ENCODE results near the gene MCF2L.

The MCF2L gene

DNA sequence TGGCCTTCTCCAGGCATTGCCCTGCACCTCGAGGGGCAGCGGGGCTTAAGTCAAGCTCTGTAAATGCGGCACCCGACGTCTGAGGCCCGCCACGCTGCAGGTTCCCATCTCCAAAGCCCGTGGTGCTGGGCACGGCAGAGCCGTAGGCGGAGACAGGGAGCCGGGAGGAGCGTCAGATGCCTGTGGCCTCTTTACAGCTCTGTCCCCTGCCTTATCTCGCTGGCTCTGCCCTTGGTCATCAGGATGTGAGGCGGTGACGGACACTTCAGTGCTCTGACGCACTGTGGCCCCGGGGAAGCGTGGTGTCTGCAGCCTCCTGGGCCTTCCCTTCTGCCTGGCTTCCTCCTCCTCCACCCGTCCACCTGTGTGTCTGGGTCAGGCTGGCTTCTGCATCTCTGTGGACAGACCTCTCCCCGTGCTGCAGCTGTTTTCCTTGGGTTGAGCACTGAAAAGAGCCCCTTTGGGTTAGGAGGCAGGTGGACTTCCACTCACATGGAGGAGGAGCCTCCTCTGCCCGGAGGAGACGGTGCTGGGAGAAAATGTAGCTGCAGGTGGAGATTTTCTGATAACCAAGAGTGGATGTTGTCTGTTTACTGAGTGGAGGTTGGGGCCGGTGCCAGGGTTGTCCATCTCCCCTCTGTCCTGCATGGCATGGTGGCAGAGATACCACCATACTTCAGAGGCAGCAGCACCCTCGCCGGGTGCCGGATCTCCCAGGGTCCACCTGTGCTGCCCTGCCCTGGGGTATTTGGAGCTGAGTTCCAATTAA lies 14.6 kb downstream of the MCF2L start:
- peak; percentile 49 for ATAC-seq
- TF ChIP-seq PPARA (CRISPR knock-in tag; IDR thresholded peaks at IDR 0.05; ENCODE audit: borderline replicate concordance) (no peak), ZNF8 (CRISPR knock-in tag; IDR thresholded peaks at IDR 0.05) (no peak), ZC3H10 (CRISPR knock-in tag; IDR thresholded peaks at IDR 0.05) (no peak), PATZ1 (CRISPR knock-in tag; IDR thresholded peaks at IDR 0.05; ENCODE audit: borderline replicate concordance) (no peak), ZNF70 (CRISPR knock-in tag; IDR thresholded peaks at IDR 0.05) (no peak), ZFP3 (CRISPR knock-in tag; IDR thresholded peaks at IDR 0.05) (no peak)
- TF ChIP-seq, protein P1, sequence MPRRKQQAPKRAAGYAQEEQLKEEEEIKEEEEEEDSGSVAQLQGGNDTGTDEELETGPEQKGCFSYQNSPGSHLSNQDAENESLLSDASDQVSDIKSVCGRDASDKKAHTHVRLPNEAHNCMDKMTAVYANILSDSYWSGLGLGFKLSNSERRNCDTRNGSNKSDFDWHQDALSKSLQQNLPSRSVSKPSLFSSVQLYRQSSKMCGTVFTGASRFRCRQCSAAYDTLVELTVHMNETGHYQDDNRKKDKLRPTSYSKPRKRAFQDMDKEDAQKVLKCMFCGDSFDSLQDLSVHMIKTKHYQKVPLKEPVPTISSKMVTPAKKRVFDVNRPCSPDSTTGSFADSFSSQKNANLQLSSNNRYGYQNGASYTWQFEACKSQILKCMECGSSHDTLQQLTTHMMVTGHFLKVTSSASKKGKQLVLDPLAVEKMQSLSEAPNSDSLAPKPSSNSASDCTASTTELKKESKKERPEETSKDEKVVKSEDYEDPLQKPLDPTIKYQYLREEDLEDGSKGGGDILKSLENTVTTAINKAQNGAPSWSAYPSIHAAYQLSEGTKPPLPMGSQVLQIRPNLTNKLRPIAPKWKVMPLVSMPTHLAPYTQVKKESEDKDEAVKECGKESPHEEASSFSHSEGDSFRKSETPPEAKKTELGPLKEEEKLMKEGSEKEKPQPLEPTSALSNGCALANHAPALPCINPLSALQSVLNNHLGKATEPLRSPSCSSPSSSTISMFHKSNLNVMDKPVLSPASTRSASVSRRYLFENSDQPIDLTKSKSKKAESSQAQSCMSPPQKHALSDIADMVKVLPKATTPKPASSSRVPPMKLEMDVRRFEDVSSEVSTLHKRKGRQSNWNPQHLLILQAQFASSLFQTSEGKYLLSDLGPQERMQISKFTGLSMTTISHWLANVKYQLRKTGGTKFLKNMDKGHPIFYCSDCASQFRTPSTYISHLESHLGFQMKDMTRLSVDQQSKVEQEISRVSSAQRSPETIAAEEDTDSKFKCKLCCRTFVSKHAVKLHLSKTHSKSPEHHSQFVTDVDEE (CRISPR knock-in tag; IDR thresholded peaks at IDR 0.05) = no peak

DNA sequence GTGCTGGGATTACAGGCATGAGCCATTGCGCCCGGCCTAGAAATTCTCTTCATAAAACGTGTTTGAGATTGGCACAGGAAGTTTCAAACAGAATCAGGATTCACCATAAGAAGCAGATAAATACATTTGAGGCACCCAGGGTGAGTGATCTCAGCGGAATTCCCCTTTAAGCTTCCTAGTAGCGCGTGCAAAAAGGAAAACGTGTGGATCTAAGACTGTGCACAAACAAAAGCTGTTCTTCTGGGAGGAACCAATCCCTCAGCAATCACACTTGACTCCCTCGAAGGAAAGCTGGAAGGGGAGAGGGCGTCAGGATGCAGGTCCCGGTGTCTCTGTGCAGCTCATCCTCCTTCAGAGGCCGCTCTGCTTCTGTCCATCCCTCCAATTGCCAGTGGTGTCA lies 15.5 kb downstream of the MCF2L start:
- ATAC-seq = no peak
- TF ChIP-seq ISL1 (CRISPR knock-in tag; IDR thresholded peaks at IDR 0.05) (no peak), PPARA (CRISPR knock-in tag; IDR thresholded peaks at IDR 0.05; ENCODE audit: borderline replicate concordance) (no peak), ZNF70 (CRISPR knock-in tag; IDR thresholded peaks at IDR 0.05) (no peak), SNAI2 (CRISPR knock-in tag; IDR thresholded peaks at IDR 0.05) (no peak), ZNF565 (CRISPR knock-in tag; conservative IDR thresholded peaks at IDR 0.05; ENCODE audit: low read depth) (no peak), TOX (CRISPR knock-in tag; IDR thresholded peaks at IDR 0.05; ENCODE audit: borderline replicate concordance) (no peak)

GRCh38 chr13:112984954-112985802 lies 16.2 kb downstream of the MCF2L start:
- ATAC-seq = no peak
- no peak for TF ChIP-seq CSDC2 (CRISPR knock-in tag; IDR thresholded peaks at IDR 0.05)
- TF ChIP-seq PPARA (CRISPR knock-in tag; IDR thresholded peaks at IDR 0.05; ENCODE audit: borderline replicate concordance) = no peak
- no peak for TF ChIP-seq OSR1 (CRISPR knock-in tag; IDR thresholded peaks at IDR 0.05)
- no peak for TF ChIP-seq PATZ1 (CRISPR knock-in tag; IDR thresholded peaks at IDR 0.05; ENCODE audit: borderline replicate concordance)
- TF ChIP-seq, protein P2, sequence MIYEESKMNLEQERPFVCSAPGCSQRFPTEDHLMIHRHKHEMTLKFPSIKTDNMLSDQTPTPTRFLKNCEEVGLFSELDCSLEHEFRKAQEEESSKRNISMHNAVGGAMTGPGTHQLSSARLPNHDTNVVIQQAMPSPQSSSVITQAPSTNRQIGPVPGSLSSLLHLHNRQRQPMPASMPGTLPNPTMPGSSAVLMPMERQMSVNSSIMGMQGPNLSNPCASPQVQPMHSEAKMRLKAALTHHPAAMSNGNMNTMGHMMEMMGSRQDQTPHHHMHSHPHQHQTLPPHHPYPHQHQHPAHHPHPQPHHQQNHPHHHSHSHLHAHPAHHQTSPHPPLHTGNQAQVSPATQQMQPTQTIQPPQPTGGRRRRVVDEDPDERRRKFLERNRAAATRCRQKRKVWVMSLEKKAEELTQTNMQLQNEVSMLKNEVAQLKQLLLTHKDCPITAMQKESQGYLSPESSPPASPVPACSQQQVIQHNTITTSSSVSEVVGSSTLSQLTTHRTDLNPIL (CRISPR knock-in tag; IDR thresholded peaks at IDR 0.05; ENCODE audit: low read depth) = no peak
- TF ChIP-seq CSRNP3 (CRISPR knock-in tag; IDR thresholded peaks at IDR 0.05) = no peak
- TF ChIP-seq, protein P1 (CRISPR knock-in tag; IDR thresholded peaks at IDR 0.05) = no peak
- TF ChIP-seq POU6F1 (CRISPR knock-in tag; IDR thresholded peaks at IDR 0.05; ENCODE audit: borderline replicate concordance, low read depth) = no peak
